Measurements from ENCODE around the gene ADGRB2. TPM values are rescaled to one million over a fixed set of nuclear protein-coding genes. Genes with fewer than 3 reads are reported as not detected.

Gene ADGRB2
- total RNA-seq, 1 experiment from 2014 or later = 15.6 TPM

GRCh38 chr1:31723828-31724359, 40.2 kb downstream of the ADGRB2 start:
- Histone ChIP-seq H4K20me1 (ENCODE audit: insufficient read depth) (peaks cover 6% of the 10 kb centered on the region; the same call in 1 of the 2 replicates), H3K9me3 (ENCODE audit: insufficient read depth, low read depth) (no peaks in the 10 kb centered on the region), H3K4me3 (no peak overlapping the region), H3K27ac (no peak overlapping the region), H3K27me3 (ENCODE audit: insufficient read depth, low read depth) (peaks cover 27% of the 10 kb centered on the region), H3F3A (ENCODE audit: insufficient read depth, low read depth) (peaks cover 5% of the 10 kb centered on the region; the same call in 1 of the 2 replicates), H3K79me2 (ENCODE audit: low read depth) (no peaks in the 10 kb centered on the region), H2AFZ (no peak overlapping the region), H3K36me3 (ENCODE audit: low read depth) (no peaks in the 10 kb centered on the region), H3K9me2 (ENCODE audit: insufficient read depth) (no peaks in the 10 kb centered on the region), H3K4me2 (no peak overlapping the region), H3K4me1 (replicated peaks; ENCODE audit: insufficient read depth) (no peaks in the 10 kb centered on the region)
- BruUV-seq (replicated peaks) = no TSS peak
- DNase-seq = peak; percentile 62 to 81
- TF ChIP-seq EZH2 (IDR thresholded peaks at IDR 0.05; ENCODE audit: low read depth) = no peak
- TF ChIP-seq CTCF (conservative IDR thresholded peaks at IDR 0.05) = no peak
- ChIA-PET CTCF (no interaction called here), POLR2A (ENCODE audit: unreplicated experiment) (no interaction called here)
- intact Hi-C loops (cut with micrococcal nuclease; ENCODE audit: unreplicated experiment) = no loop called here

- DNase-seq = no peak
- Histone ChIP-seq H3K79me2 (ENCODE audit: low read depth) (no peaks in the 10 kb centered on the region), H3K9me2 (ENCODE audit: insufficient read depth) (no peaks in the 10 kb centered on the region), H3K4me2 (no peak overlapping the region), H4K20me1 (ENCODE audit: insufficient read depth) (no peaks in the 10 kb centered on the region), H3K4me1 (replicated peaks; ENCODE audit: insufficient read depth) (peaks cover 28% of the 10 kb centered on the region), H3K9me3 (ENCODE audit: insufficient read depth, low read depth) (no peaks in the 10 kb centered on the region), H3K27ac (no peak overlapping the region), H3K36me3 (ENCODE audit: low read depth) (no peaks in the 10 kb centered on the region), H3K27me3 (ENCODE audit: insufficient read depth, low read depth) (peaks cover 27% of the 10 kb centered on the region), H3F3A (ENCODE audit: insufficient read depth, low read depth) (peaks cover 22% of the 10 kb centered on the region), H3K4me3 (no peak overlapping the region), H2AFZ (no peak overlapping the region)
- BruUV-seq (replicated peaks) = no TSS peak
- intact Hi-C loops (cut with micrococcal nuclease; ENCODE audit: unreplicated experiment) = loop anchor here (5.0 to 10.0 kb wide), 3 partner anchors 44 to 534 kb away; partner anchors contain the start of gene ADGRB2
- CTCF ChIA-PET = no interaction called here
- POLR2A ChIA-PET (ENCODE audit: unreplicated experiment) = no interaction called here
- TF ChIP-seq CTCF (conservative IDR thresholded peaks at IDR 0.05) (no peak), EZH2 (IDR thresholded peaks at IDR 0.05; ENCODE audit: low read depth) (no peak)
Observed at GRCh38 chr1:31718327-31718897, 45.7 kb downstream of the ADGRB2 start.

GRCh38 chr1:31717341-31717740, 46.8 kb downstream of the ADGRB2 start:
- H3K27me3 ChIP-seq (ENCODE audit: insufficient read depth, low read depth) = peaks cover 27% of the 10 kb centered on the region
- no peaks in the 10 kb centered on the region for H3K9me2 ChIP-seq (ENCODE audit: insufficient read depth)
- H3K79me2 ChIP-seq (ENCODE audit: low read depth) = no peaks in the 10 kb centered on the region
- no peaks in the 10 kb centered on the region for H3K9me3 ChIP-seq (ENCODE audit: insufficient read depth, low read depth)
- H3K36me3 ChIP-seq (ENCODE audit: low read depth) = no peaks in the 10 kb centered on the region
- intact Hi-C loops (cut with micrococcal nuclease; ENCODE audit: unreplicated experiment) = loop anchor here (5.0 to 10.0 kb wide), 3 partner anchors 45 to 533 kb away; partner anchors contain the start of gene ADGRB2
- peaks cover 39% of the 10 kb centered on the region for H3K4me1 ChIP-seq (replicated peaks; ENCODE audit: insufficient read depth)
- 0 out of 2 replicates have a peak overlapping the region, but pooled peaks have one; percentile 5 for H3K4me2 ChIP-seq
- DNase-seq = peak in 1 of 2 experiments; percentile 64
- ChIA-PET CTCF (interaction anchor here (0.6 to 1.2 kb wide), 4 partner anchors 12 to 528 kb away, joined by 3 to 7 read pairs (median 3); no protein-coding TSS in a partner anchor), POLR2A (ENCODE audit: unreplicated experiment) (interaction anchor here (0.6 kb wide), 1 partner anchor 17 kb away, joined by 6 read pairs; no protein-coding TSS in a partner anchor)
- H3F3A ChIP-seq (ENCODE audit: insufficient read depth, low read depth) = peaks cover 33% of the 10 kb centered on the region
- H4K20me1 ChIP-seq (ENCODE audit: insufficient read depth) = no peaks in the 10 kb centered on the region
- no peak overlapping the region for H3K27ac ChIP-seq
- no TSS peak for BruUV-seq (replicated peaks)
- TF ChIP-seq CTCF (conservative IDR thresholded peaks at IDR 0.05) (no peak), EZH2 (IDR thresholded peaks at IDR 0.05; ENCODE audit: low read depth) (no peak)
- H2AFZ ChIP-seq = no peak overlapping the region
- no peak overlapping the region for H3K4me3 ChIP-seq
